Measurements from ENCODE around the gene TMEM151B. TPM values are rescaled to one million over a fixed set of nuclear protein-coding genes. Genes with fewer than 3 reads are reported as not detected.

Gene TMEM151B
- 0.30 and 0.44 TPM in 2 replicates for total RNA-seq
- 0.30 and 1.0 TPM in 2 replicates for polyA plus RNA-seq

GRCh38 chr6:44269921-44270525 lies at the start of gene TMEM151B:
Gene TMEM151B, plus strand, starts transcription at chr6:44270450. Its CDS starts 293 bp downstream, at chr6:44270743.
- 8% methylated on average over 10 of the region's 29 CpGs for WGBS (ENCODE audit: low lambda C conversion rate, missing lambda C conversion rate)
- Histone ChIP-seq H3K9me3 (ENCODE audit: low read depth) (no peaks in the 10 kb centered on the region), H3K4me3 (no peak within 1 kb of the TSS), H3K79me2 (no peaks in the 10 kb centered on the region), H3K4me2 (peak within 1 kb of the TSS; percentile 88), H2AFZ (no peak within 1 kb of the TSS), H3K36me3 (replicated peaks; ENCODE audit: insufficient read depth, low read depth) (no peaks in the 10 kb centered on the region), H3K9me2 (replicated peaks; ENCODE audit: insufficient read depth) (no peaks in the 10 kb centered on the region), H4K20me1 (ENCODE audit: insufficient read depth, poor library complexity, severe bottlenecking) (no peaks in the 10 kb centered on the region), H3K27me3 (peaks cover 55% of the 10 kb centered on the region), H3K4me1 (ENCODE audit: insufficient read depth) (no peaks in the 10 kb centered on the region), H3K27ac (no peak within 1 kb of the TSS)
- no peak for DNase-seq (ENCODE audit: low spot score)
- TF ChIP-seq EZH2 (IDR thresholded peaks at IDR 0.05; ENCODE audit: borderline replicate concordance) (peak; percentile 84), EZH2phosphoT487 (IDR thresholded peaks at IDR 0.05; ENCODE audit: low read depth, severe bottlenecking, unreplicated experiment) (no peak)

- no peak overlapping the region for H3K4me2 ChIP-seq
- TF ChIP-seq EZH2 (IDR thresholded peaks at IDR 0.05; ENCODE audit: borderline replicate concordance) (no peak), CTCF (IDR thresholded peaks at IDR 0.05; ENCODE audit: poor library complexity) (no peak), EZH2phosphoT487 (IDR thresholded peaks at IDR 0.05; ENCODE audit: low read depth, severe bottlenecking, unreplicated experiment) (no peak)
- H3K36me3 ChIP-seq (replicated peaks; ENCODE audit: insufficient read depth, low read depth): no peaks in the 10 kb centered on the region
- H3K4me3 ChIP-seq: no peak overlapping the region
- H3K79me2 ChIP-seq: peaks cover 8% of the 10 kb centered on the region
- no peaks in the 10 kb centered on the region for H4K20me1 ChIP-seq (ENCODE audit: insufficient read depth, poor library complexity, severe bottlenecking)
- H3K9me2 ChIP-seq (replicated peaks; ENCODE audit: insufficient read depth): no peaks in the 10 kb centered on the region
- WGBS (ENCODE audit: low lambda C conversion rate, missing lambda C conversion rate): 94% methylated on average over 4 of the region's 4 CpGs
- peak overlapping the region; percentile 20 for H3K27ac ChIP-seq
- no peak for DNase-seq (ENCODE audit: low spot score)
- no peak overlapping the region for H2AFZ ChIP-seq
- H3K9me3 ChIP-seq (ENCODE audit: low read depth): no peaks in the 10 kb centered on the region
- peaks cover 49% of the 10 kb centered on the region for H3K4me1 ChIP-seq (ENCODE audit: insufficient read depth)
- H3K27me3 ChIP-seq: no peaks in the 10 kb centered on the region
Measured at GRCh38 chr6:44220913-44221290, 49.3 kb upstream of the TMEM151B start.

GRCh38 chr6:44221291-44221960 lies 48.8 kb upstream of the TMEM151B start:
- Histone ChIP-seq H3K4me3 (no peak overlapping the region), H3K9me2 (replicated peaks; ENCODE audit: insufficient read depth) (no peaks in the 10 kb centered on the region), H3K36me3 (replicated peaks; ENCODE audit: insufficient read depth, low read depth) (no peaks in the 10 kb centered on the region), H3K27ac (peak overlapping the region; percentile 20), H3K4me1 (ENCODE audit: insufficient read depth) (peaks cover 54% of the 10 kb centered on the region), H3K79me2 (peaks cover 8% of the 10 kb centered on the region), H2AFZ (no peak overlapping the region), H3K27me3 (no peaks in the 10 kb centered on the region), H3K9me3 (ENCODE audit: low read depth) (no peaks in the 10 kb centered on the region), H4K20me1 (ENCODE audit: insufficient read depth, poor library complexity, severe bottlenecking) (no peaks in the 10 kb centered on the region), H3K4me2 (peak overlapping the region; percentile 16)
- DNase-seq (ENCODE audit: low spot score): peak; percentile 88
- WGBS (ENCODE audit: low lambda C conversion rate, missing lambda C conversion rate): 41% methylated on average over 4 of the region's 4 CpGs
- peak; percentile 62 for TF ChIP-seq CTCF (IDR thresholded peaks at IDR 0.05; ENCODE audit: poor library complexity)
- no peak for TF ChIP-seq EZH2 (IDR thresholded peaks at IDR 0.05; ENCODE audit: borderline replicate concordance)

- TF ChIP-seq CTCF (IDR thresholded peaks at IDR 0.05; ENCODE audit: poor library complexity) (no peak), EZH2phosphoT487 (IDR thresholded peaks at IDR 0.05; ENCODE audit: low read depth, severe bottlenecking, unreplicated experiment) (no peak), EZH2 (IDR thresholded peaks at IDR 0.05; ENCODE audit: borderline replicate concordance) (no peak)
- Histone ChIP-seq H3K27ac (no peak overlapping the region), H2AFZ (no peak overlapping the region), H3K4me1 (ENCODE audit: insufficient read depth) (peaks cover 56% of the 10 kb centered on the region), H3K4me2 (peak overlapping the region; percentile 16), H3K4me3 (no peak overlapping the region), H3K79me2 (peaks cover 8% of the 10 kb centered on the region), H3K9me3 (ENCODE audit: low read depth) (no peaks in the 10 kb centered on the region), H3K9me2 (replicated peaks; ENCODE audit: insufficient read depth) (no peaks in the 10 kb centered on the region), H4K20me1 (ENCODE audit: insufficient read depth, poor library complexity, severe bottlenecking) (no peaks in the 10 kb centered on the region), H3K27me3 (no peaks in the 10 kb centered on the region), H3K36me3 (replicated peaks; ENCODE audit: insufficient read depth, low read depth) (no peaks in the 10 kb centered on the region)
- no peak for DNase-seq (ENCODE audit: low spot score)
- 93% methylated on average over 1 of the region's 2 CpGs for WGBS (ENCODE audit: low lambda C conversion rate, missing lambda C conversion rate)
Measured at GRCh38 chr6:44221961-44222335, 48.3 kb upstream of the TMEM151B start.
